Heart left ventricle (tissue), 16 donors: ENCODE measurements around the gene TPP2. TPM values are rescaled to one million over a fixed set of nuclear protein-coding genes. Genes with fewer than 3 reads are reported as not detected.

Experiments
- ATAC-seq, 4 donors: fragments of 200-7000 bp; cut with Tn5 transposase; one replicate each; pipeline ENCODE4 v1.9.1; 2020 to 2022; ENCODE audit warnings: moderate library complexity in 4 of 4, mild to moderate bottlenecking in 3 of 4, moderate number of reproducible peaks in 1 of 4
- DNase-seq, 5 donors: peaks; one replicate each; pipeline ENCODE4 v3.0.0-alpha.2; 2020
- H3K27ac ChIP-seq, 12 donors: fragments of 200-600 bp; sonication (generic) in 4 of 12; one replicate each; pipeline versions ENCODE4 v1.5.0 to v1.8.0; 2016 to 2022; ENCODE audit warnings: mild to moderate bottlenecking in 2 of 12
- H3K27me3 ChIP-seq, 9 donors: fragments of 200-600 bp; sonication (generic) in 2 of 9; one replicate each; pipeline versions ENCODE4 v1.5.1 to v1.8.0; 2016 to 2022; ENCODE audit warnings: mild to moderate bottlenecking in 3 of 9
- H3K36me3 ChIP-seq, 9 donors: fragments of 200-600 bp; sonication (generic) in 2 of 9; one replicate each; pipeline versions ENCODE4 v1.5.0 to v1.8.0; 2018 to 2022; ENCODE audit warnings: mild to moderate bottlenecking in 2 of 9
- H3K4me1 ChIP-seq, 12 donors: fragments of 200-600 bp; sonication (generic) in 4 of 12; one replicate each; pipeline versions ENCODE4 v1.5.0 to v1.8.0; 2016 to 2022; ENCODE audit warnings: mild to moderate bottlenecking in 3 of 12
- H3K4me3 ChIP-seq, 12 donors: fragments of 200-600 bp; sonication (generic) in 4 of 12; one replicate each; pipeline versions ENCODE4 v1.5.0 to v1.8.0; 2017 to 2022; ENCODE audit warnings: mild to moderate bottlenecking in 9 of 12, moderate library complexity in 4 of 12
- H3K9me3 ChIP-seq, 12 donors: fragments of 200-600 bp; sonication (generic) in 4 of 12; one replicate each; pipeline versions ENCODE4 v1.5.0 to v1.8.0; 2016 to 2022; ENCODE audit warnings: mild to moderate bottlenecking in 1 of 12
- POLR2A ChIP-seq, 2 donors: fragments of 450-650 bp; IDR thresholded peaks; one replicate each; pipeline ENCODE4 v1.6.1; 2017; ENCODE audit warnings: antibody characterized with exemption in 2 of 2, mild to moderate bottlenecking in 2 of 2, moderate library complexity in 2 of 2
- WGBS, 4 donors: extraction: QIAGEN DNeasy Blood & Tissue Kit in 2 of 4; methylation state at CpG; one replicate each; pipeline versions ENCODE4 v1.1.5 to v1.1.7; 2013 to 2018; 5-methylcytosine and 5-hydroxymethylcytosine counted together
- intact Hi-C, 10 donors: fragments of 100-400 bp; cut with DNase I; formaldehyde crosslinking; loops; one replicate each; pipeline versions ENCODE4 v1.11.1 to v1.14.2; 2022
- polyA plus RNA-seq, 2 donors: library from polyadenylated mRNA; stranded (reverse); fragments of 200-250 nt; gene quantifications; one replicate each; pipeline ENCODE4 v1.2.3, GENCODE V29; 2013
- total RNA-seq, 9 donors: library from RNA; depleted of rRNA in 2 of 9; stranded (reverse); fragments of >200 nt in 2 of 9; fragmentation: NEBNext Ultra II Directional in 3 of 9; extraction: Animal tissue kit (Norgen Biotek cat#: 25700) in 3 of 9; gene quantifications; one replicate each; pipeline versions ENCODE4 v1.1.0 to v1.2.4, GENCODE V29; 2016 to 2023
- TF ChIP-seq, protein P1 (sequence below), 12 donors: fragments of 200-600 bp; sonication (generic) in 4 of 12; IDR thresholded peaks; one replicate each; pipeline versions ENCODE4 v1.5.0 to v1.8.0; 2018 to 2022; ENCODE audit warnings: antibody characterized with exemption in 12 of 12, mild to moderate bottlenecking in 5 of 12
- donor health status: ischemic (EF 13 %, LVEDD 7.1; RV severe dilation, severe dysfunction).
- donor health status: healthy with polysubstance abuse.
- donor health status: DM: no; HTN: yes; CAD: no.
- donor health status: DM: no; HTN: no; CAD: no.
- donor health status: ischemic (EF 25% LVEDD 6.9; RV normal size, moderate dysfunction).
- donor health status: ischemic (EF 25% LVEDD 5.7; RV mildly dilated, moderate dysfunction).
- donor health status: healthy.
- donor health status: DM: yes; HTN: yes; CAD: no.
- donor health status: ischemic (EF 35%, LVEDD 5.7; RV mildly dilated, moderate dysfunction).
- donor health status: nonischemic (EF 11% LVEDD 7.7; RV severe dilation, severe dysfunction).
- donor health status: DM: yes; HTN: yes; CAD: no.
- donor health status: PGD.
- donor health status: ischemic (EF 29% LVEDD 5.4; RV normal size, mild dysfunction).
- donor health status: nonischemic (EF 23%, LVEDD 6.1; RV moderate dilation, normal function).

The TPP2 gene
- total and polyA plus RNA-seq, 11 donors = 13.0 to 37.9 (median 32.4) TPM

DNA sequence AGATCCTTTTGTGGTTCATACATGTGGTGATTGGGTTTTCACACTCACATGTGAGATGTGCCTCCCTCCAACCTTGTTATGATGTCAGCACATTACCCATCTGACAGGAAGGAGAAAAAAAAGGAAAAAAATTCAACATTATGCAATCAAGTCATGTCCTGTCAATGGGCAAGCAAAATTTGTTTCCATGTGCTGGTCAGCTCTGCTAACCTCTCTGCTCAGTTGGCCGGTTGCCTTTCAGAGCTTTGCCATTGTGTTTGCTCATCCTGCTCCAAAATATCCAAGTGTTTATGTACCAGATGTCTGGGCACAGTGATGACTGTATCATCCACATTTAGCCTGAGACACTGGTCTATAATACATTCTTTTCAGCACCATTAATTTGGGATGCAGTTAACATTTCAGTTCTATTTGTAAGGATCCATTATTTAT lies 125.0 kb downstream of the TPP2 start:
- Histone ChIP-seq H3K27me3 (no peaks in the 10 kb centered on the region), H3K9me3 (no peaks in the 10 kb centered on the region), H3K27ac (no peak overlapping the region), H3K4me1 (no peaks in the 10 kb centered on the region), H3K4me3 (no peak overlapping the region), H3K36me3 (no peaks in the 10 kb centered on the region)
- 32 to 76% (median 37%) methylated on average over 1 of the region's 1 CpG for WGBS, 4 donors
- DNase-seq (no peak), ATAC-seq (no peak)
- intact Hi-C loops = loop anchor here in 2 of 10 donors (5.0 kb wide), 2 partner anchors 135 to 140 kb away; no protein-coding TSS in a partner anchor
- no peak for TF ChIP-seq POLR2A (IDR thresholded peaks at IDR 0.05)
- TF ChIP-seq, protein P1, sequence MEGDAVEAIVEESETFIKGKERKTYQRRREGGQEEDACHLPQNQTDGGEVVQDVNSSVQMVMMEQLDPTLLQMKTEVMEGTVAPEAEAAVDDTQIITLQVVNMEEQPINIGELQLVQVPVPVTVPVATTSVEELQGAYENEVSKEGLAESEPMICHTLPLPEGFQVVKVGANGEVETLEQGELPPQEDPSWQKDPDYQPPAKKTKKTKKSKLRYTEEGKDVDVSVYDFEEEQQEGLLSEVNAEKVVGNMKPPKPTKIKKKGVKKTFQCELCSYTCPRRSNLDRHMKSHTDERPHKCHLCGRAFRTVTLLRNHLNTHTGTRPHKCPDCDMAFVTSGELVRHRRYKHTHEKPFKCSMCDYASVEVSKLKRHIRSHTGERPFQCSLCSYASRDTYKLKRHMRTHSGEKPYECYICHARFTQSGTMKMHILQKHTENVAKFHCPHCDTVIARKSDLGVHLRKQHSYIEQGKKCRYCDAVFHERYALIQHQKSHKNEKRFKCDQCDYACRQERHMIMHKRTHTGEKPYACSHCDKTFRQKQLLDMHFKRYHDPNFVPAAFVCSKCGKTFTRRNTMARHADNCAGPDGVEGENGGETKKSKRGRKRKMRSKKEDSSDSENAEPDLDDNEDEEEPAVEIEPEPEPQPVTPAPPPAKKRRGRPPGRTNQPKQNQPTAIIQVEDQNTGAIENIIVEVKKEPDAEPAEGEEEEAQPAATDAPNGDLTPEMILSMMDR (IDR thresholded peaks at IDR 0.05) = no peak

DNA sequence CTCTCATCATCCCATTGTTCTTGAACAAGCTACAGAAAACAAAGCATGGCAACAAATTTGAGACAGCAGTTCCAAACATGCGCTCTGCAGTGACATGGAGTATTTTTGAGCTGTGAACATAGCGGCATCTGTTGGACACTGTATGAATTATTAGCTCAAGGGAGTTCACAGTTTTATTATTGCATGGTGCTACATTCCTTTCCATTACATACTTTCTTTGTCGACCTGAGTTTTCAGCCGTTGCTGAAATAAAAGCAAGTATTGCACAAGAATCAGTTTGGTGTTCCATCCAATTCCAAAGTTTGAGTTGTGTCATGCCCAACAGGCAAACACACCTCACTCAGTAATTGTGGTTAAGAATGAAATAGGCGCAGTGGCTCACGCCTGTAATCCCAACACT lies 128.1 kb downstream of the TPP2 start:
- TF ChIP-seq, protein P1 (IDR thresholded peaks at IDR 0.05) = peak in 8 of 12 donors; percentile 5 to 42 (median 26)
- no peak for TF ChIP-seq POLR2A (IDR thresholded peaks at IDR 0.05)
- Histone ChIP-seq H3K4me3 (no peak overlapping the region), H3K4me1 (peaks cover 0 to 5% (median 0%) of the 10 kb centered on the region in 12 donors), H3K27ac (no peak overlapping the region), H3K9me3 (no peaks in the 10 kb centered on the region), H3K36me3 (no peaks in the 10 kb centered on the region), H3K27me3 (no peaks in the 10 kb centered on the region)
- no peak for DNase-seq
- intact Hi-C loops = loop anchor here in 4 of 10 donors (5.0 kb wide), 2 partner anchors 138 to 143 kb away; no protein-coding TSS in a partner anchor
- ATAC-seq = peak in 3 of 4 donors; percentile 42 to 72 (median 49)
- 67 to 79% (median 72%) methylated on average over 6 of the region's 6 CpGs for WGBS, 4 donors

DNA sequence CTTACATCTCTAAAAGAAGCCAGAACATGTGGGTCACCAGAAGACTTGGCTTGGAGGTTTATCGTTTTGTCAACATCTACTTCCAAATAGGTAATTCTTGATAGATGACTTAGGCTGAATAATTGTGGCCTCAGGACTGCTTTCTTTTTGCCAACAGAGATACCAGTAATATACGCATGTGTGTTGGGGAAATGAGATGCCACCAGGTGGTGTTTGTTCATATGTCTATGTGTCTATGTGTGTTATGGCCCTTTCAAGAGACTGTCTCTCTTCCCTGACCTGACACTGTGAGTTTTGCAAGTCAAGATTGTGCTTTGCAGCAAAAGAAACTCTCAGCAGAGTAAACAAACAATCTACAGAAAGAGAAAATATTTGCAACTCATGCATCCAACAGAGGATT lies 129.6 kb downstream of the TPP2 start:
- no peak overlapping the region for H3K27ac ChIP-seq
- H3K27me3 ChIP-seq = no peaks in the 10 kb centered on the region
- no peak for TF ChIP-seq POLR2A (IDR thresholded peaks at IDR 0.05)
- TF ChIP-seq, protein P1 (IDR thresholded peaks at IDR 0.05) = no peak
- H3K4me1 ChIP-seq = peaks cover 0 to 10% (median 0%) of the 10 kb centered on the region in 12 donors
- no peak for ATAC-seq
- no peaks in the 10 kb centered on the region for H3K36me3 ChIP-seq
- H3K4me3 ChIP-seq = no peak overlapping the region
- no peak for DNase-seq
- no peaks in the 10 kb centered on the region for H3K9me3 ChIP-seq
- intact Hi-C loops = loop anchor here in 2 of 10 donors (5.0 kb wide), 1 partner anchor 144 kb away; no protein-coding TSS in a partner anchor
- 72 to 89% (median 84%) methylated on average over 2 of the region's 2 CpGs for whole genome bisulfite sequencing, 4 donors

Other genes with a start within 250 kb of the TPP2 start
- 1 to 10 TPM; 1.3 to 6.3 (median 4.6) TPM for gene FGF14, start 194.9 kb upstream of the TPP2 start, total RNA-seq
- gene FGF14, start 194.9 kb upstream of the TPP2 start, polyA plus RNA-seq = under 1 TPM; 0.14 to 0.80 TPM
- not detected for gene METTL21C, start 98.1 kb downstream of the TPP2 start, total RNA-seq
- not detected for gene METTL21C, start 98.1 kb downstream of the TPP2 start, polyA plus RNA-seq
- gene TEX30, start 176.8 kb downstream of the TPP2 start, total RNA-seq = 10 to 100 TPM in 4 of 9 donors, 1 to 10 TPM in 5; 6.0 to 13.7 (median 9.8) TPM
- 10 to 100 TPM; 10.2 to 12.8 TPM for gene TEX30, start 176.8 kb downstream of the TPP2 start, polyA plus RNA-seq
- gene POGLUT2, start 202.0 kb downstream of the TPP2 start, total RNA-seq = 1 to 10 TPM; 2.1 to 4.7 (median 2.6) TPM
- gene POGLUT2, start 202.0 kb downstream of the TPP2 start, polyA plus RNA-seq = 1 to 10 TPM; 1.4 to 6.7 TPM
- 10 to 100 TPM; 20.3 to 35.7 (median 24.7) TPM for gene BIVM, start 202.1 kb downstream of the TPP2 start, total RNA-seq
- gene BIVM, start 202.1 kb downstream of the TPP2 start, polyA plus RNA-seq = 10 to 100 TPM; 10.3 to 19.0 TPM
- 10 to 100 TPM; 27.4 to 61.7 (median 31.4) TPM for gene ERCC5, start 249.0 kb downstream of the TPP2 start, total RNA-seq
- 10 to 100 TPM; 22.4 to 34.0 TPM for gene ERCC5, start 249.0 kb downstream of the TPP2 start, polyA plus RNA-seq